Endometrial microvascular endothelial cells (primary cell): Measurements from ENCODE around the gene AMHR2. TPM values are rescaled to one million over a fixed set of nuclear protein-coding genes. Genes with fewer than 3 reads are reported as not detected.
"Not testable (repeated sequence)": the region's sequence is repeated elsewhere in the genome, so short reads cannot be mapped to it uniquely, and the experiment has no call there.

ENCODE experiments used
- in situ Hi-C: cut with HindIII; loops from 2 replicates; pipeline ENCODE4 v1.10.0; 2017; ENCODE audit warnings: low sequenced_read_pairs, low pct_unique_long_range_greater_than_20kb; ENCODE audit errors: inconsistent ontology term
- total RNA-seq: library from RNA; depleted of rRNA; stranded (reverse); fragments of >200 nt; gene quantifications from one replicate; pipeline ENCODE4 v1.2.3, GENCODE V29; 2015; ENCODE audit errors: inconsistent ontology term

AMHR2 gene
- total RNA-seq, 1 donor from 2014 or later, result not detected

- in situ Hi-C loops, result not testable (repeated sequence)
Observed at GRCh38 chr12:53444593-53445325, 21.1 kb downstream of the AMHR2 start.

DNA sequence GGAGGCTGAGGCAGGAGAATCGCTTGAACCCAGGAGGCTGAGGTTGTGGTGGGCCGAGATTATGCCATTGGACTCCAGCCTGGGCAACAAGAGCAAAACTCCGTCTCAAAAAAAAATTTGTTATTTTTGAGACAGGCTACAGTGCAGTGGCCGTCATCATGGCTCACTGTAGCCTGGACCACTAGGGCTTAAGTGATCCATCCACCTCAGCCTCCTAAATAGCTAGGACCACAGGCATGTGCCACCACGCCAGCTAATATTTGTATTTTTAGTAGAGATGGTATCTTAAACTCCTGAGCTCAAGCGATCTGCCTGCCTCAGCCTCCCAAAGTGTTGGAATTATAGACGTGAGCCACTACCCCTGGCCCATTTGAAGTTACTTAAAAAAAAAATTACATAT lies 27.3 kb downstream of the AMHR2 start:
- in situ Hi-C loops, result no loop called here

DNA sequence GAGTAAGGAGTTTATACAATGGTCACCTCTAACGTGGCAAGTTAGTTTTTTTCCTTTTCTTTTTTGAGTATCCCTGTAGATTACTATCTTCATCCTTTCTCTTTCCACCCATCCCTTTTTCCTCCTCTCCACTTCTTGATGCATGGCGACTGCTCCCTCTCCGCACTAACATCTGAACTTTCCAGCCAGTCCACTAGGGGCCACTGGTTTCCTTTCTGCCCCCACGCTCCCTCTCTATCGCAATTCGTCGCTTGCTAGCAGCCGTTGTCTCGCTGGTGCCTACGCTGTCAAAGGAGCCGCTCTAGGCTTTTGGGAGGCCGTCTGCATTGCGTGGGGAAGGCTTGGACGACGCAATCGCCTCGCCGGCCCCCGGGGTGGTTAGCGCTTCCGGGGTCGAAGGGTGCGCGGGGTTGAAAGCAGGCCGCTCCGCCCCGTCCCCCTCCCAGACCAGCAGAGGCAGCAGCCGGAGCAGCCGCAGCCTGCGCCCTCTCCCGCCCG lies 28.1 kb downstream of the AMHR2 start, which contains the start of gene PCBP2:
TSS of gene PCBP2 (plus strand) at position 442 of the 498 bp plus-strand sequence. CDS start 2,699 bp downstream, outside the sequence.
- in situ Hi-C loops, result no loop called here

DNA sequence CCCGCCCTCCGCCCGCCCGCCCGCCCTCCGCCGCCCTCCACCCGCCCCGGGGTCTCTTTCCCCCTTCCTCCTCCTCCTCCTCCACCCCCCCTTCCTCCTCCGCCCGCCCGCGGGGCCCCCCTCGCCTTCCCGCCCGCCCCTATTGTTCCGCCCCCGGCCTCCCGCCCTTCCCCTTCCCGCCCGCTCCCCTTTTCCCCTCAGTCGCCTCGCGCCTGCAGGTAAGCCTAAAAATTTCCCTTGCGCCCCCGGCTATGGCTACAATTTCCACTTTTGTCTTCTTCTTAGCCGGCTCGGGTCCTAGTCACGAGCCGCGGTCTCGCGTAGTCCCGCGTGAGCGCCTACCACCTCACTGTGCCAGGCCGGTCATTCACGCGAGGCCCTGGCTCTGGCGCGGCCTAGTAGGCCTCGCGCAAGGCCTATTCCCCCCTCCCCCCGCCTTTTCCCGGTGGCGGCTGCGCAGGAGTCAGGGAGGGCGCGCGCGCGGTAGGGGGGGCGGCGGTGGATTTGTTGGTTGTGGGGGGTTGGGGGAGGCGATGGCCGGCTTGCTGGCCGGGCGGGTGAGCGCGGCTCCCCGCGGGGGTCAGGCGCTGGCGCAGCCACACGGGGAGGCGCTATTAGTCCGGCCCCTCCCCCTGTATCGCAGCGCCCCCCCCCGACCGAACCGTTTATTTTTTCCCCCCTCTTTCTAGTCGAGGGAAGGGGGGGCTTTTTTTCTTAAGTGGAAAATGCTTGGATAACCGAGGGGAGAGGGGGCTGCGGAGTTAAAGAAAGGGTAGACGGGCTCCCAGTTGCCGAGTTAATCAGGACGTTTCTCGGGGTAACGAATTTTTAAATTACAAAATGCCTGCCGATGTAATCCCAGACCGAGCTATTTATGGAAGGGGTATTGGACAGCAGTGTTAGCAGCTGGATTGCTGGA lies 28.8 kb downstream of the AMHR2 start:
- in situ Hi-C loops, result no loop called here

GRCh38 chr12:53453953-53454640 lies 30.4 kb downstream of the AMHR2 start:
- in situ Hi-C loops, result no loop called here

DNA sequence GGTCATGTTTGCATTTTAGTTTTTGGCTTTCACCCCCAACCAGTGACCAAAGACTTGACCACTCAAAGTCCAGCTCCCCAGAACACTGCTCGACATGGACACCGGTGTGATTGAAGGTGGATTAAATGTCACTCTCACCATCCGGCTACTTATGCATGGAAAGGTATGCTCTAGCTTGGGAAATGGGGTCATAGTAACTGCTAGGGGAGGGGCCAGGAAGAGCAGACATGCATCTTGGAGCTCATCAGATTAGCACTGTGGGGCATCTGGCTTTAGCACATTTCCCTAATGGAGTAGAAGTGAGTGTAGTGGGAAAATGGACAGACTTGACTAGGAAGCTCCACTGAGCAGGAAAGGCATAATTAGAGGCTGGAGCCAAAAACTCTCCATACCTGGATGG lies 31.1 kb downstream of the AMHR2 start:
- in situ Hi-C loops, result no loop called here

DNA sequence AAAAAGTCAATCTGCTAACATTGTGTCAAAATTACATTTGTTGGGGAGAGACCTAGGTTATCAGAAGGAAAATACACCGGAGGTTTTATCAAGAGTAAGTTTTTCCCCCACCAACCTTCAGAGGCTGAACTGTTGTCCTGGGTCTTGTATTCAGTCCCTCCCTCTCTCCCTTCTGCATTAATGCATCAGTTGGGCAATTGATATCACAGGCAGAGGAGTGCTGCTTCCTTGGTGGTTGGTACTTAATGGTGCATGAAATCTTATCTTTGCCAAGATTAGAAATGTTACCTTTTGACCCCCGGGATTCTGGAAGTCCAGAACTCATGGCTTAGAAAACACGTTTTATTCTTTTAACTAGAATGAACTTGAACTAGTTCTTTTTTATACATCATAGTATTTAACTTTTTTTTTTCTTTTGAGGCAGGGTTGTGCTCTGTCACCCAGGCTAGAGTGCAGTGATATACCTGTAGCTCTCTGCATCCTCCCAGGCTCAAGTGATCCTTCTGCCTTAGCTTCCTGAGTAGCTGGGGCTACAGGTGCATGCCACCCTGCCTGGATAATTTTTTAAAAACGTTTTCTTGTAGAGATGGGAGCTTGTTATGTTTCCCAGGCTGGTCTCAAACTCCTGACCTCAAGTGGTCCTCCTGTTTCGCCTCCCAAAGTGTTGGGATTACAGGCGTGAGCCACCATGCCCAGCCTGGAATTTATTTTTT lies 33.2 kb downstream of the AMHR2 start:
- in situ Hi-C loops, result no loop called here

- in situ Hi-C loops, result no loop called here
Observed at GRCh38 chr12:53459097-53459496, 35.4 kb downstream of the AMHR2 start.

GRCh38 chr12:53461059-53461458 lies 37.4 kb downstream of the AMHR2 start:
- in situ Hi-C loops, result no loop called here

GRCh38 chr12:53461591-53461990 lies 37.9 kb downstream of the AMHR2 start:
- in situ Hi-C loops, result no loop called here

DNA sequence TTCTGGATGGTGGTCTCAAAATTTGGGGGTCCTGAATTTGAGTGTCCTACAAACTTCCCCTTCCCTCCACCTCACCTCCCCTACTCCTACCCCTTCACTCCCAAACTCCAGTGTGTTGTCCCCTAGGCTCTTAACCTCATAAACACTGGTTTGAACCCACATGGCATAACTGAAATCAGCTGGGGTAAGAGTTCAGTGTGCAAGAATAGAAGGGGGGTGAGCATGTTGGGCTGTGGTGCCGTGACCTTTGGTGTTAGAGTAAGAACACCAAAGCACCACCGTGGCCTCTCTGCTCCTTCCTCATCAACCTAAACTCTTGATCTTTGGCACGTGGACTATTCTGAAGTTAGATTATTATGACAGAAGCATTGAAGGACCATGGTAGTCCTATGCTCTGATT lies 39.3 kb downstream of the AMHR2 start:
- in situ Hi-C loops, result no loop called here

GRCh38 chr12:53463802-53464560 lies 40.3 kb downstream of the AMHR2 start:
- in situ Hi-C loops, result no loop called here

- in situ Hi-C loops, result no loop called here
Observed at GRCh38 chr12:53464685-53465418, 41.2 kb downstream of the AMHR2 start.

DNA sequence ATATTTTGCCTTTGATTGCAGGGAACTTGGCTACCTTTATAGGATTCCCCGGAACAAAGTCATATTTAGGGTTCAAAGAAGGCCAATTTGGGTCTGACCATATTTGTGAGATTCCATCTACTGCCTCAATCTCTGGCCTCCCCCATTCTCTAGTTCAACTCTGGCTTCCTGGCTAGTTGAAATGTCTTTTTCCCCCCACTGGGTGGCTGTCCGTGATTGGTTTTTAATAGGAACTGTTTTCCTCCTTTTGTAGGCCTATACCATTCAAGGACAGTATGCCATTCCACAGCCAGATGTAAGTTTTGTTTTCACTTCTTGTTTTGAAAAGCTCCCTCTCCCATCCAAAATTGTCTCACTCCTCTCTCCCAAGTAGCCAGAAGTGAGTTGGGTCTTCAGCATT lies 42.0 kb downstream of the AMHR2 start:
- in situ Hi-C loops, result no loop called here

GRCh38 chr12:53466640-53467039 lies 43.0 kb downstream of the AMHR2 start:
- in situ Hi-C loops, result no loop called here

DNA sequence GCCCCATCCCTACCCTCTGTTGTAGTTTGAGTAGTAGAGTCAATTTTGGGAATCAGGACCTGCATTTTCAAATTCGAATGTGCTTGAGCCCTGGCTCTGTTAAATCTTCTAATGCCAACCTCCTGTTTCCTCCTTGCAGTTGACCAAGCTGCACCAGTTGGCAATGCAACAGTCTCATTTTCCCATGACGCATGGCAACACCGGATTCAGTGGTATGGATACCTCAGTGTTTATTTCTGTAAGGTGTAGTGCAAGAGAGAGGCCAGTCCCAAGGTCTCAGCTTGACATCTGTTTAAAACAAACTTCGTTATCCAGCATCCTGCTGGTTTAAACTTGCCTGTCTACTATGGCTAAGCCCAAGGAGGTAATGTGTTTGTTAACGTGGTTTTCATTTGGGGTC lies 43.4 kb downstream of the AMHR2 start:
- in situ Hi-C loops, result no loop called here

- in situ Hi-C loops, result no loop called here
Observed at GRCh38 chr12:53467880-53468279, 44.2 kb downstream of the AMHR2 start.
